Activated CD8-positive, alpha-beta T cell treated with anti-CD3 and anti-CD28 coated beads, Interleukin-2, amount 10 ng/mL, durations not matched to agents 7 days and 5 days (primary cell): ENCODE measurements around the gene CD9. TPM values are rescaled to one million over a fixed set of nuclear protein-coding genes. Genes with fewer than 3 reads are reported as not detected.

Source experiments
- ATAC-seq: fragments of 150-1000 bp; cut with Tn5 transposase; one replicate; pipeline ENCODE4 v1.10.0; 2021; ENCODE audit warnings: moderate library complexity
- CTCF ChIA-PET: fragments of 350-600 bp; sonication (Branson Sonifier 250); formaldehyde crosslinking; loops from one replicate; lab custom pipeline; 2021; ENCODE audit warnings: antibody characterized with exemption; lab: Charles Lee
- POLR2A ChIA-PET: fragments of 350-600 bp; sonication (Branson Sonifier 250); formaldehyde crosslinking; loops from one replicate; lab custom pipeline; 2021; ENCODE audit warnings: antibody characterized with exemption; lab: Charles Lee
- DNase-seq: peaks from one replicate; pipeline ENCODE4 v3.0.0-alpha.2; 2020
- H3K27ac Mint-ChIP-seq: one replicate; pipeline ENCODE4 v1.8.0; 2021; ENCODE audit warnings: mild to moderate bottlenecking, mixed read lengths
- H3K27me3 Mint-ChIP-seq: one replicate; pipeline ENCODE4 v1.8.0; 2021; ENCODE audit warnings: low read depth, mixed read lengths
- H3K36me3 Mint-ChIP-seq: one replicate; pipeline ENCODE4 v1.8.0; 2021; ENCODE audit warnings: low read depth, mixed read lengths
- H3K4me1 Mint-ChIP-seq: one replicate; pipeline ENCODE4 v1.8.0; 2021; ENCODE audit warnings: low read depth, mixed read lengths
- H3K4me3 Mint-ChIP-seq: one replicate; pipeline ENCODE4 v1.8.0; 2021; ENCODE audit warnings: mild to moderate bottlenecking, mixed read lengths
- H3K9me3 Mint-ChIP-seq: one replicate; pipeline ENCODE4 v1.8.0; 2022; ENCODE audit warnings: mixed read lengths; ENCODE audit not compliant: insufficient read depth
- total RNA-seq, 2 experiments: library from RNA; stranded (reverse); gene quantifications; one replicate each; pipeline ENCODE4 v1.2.3, GENCODE V29; 2021

CD9 gene
- total RNA-seq, 2 experiments from 2014 or later = 11.6 to 11.9 TPM

DNA sequence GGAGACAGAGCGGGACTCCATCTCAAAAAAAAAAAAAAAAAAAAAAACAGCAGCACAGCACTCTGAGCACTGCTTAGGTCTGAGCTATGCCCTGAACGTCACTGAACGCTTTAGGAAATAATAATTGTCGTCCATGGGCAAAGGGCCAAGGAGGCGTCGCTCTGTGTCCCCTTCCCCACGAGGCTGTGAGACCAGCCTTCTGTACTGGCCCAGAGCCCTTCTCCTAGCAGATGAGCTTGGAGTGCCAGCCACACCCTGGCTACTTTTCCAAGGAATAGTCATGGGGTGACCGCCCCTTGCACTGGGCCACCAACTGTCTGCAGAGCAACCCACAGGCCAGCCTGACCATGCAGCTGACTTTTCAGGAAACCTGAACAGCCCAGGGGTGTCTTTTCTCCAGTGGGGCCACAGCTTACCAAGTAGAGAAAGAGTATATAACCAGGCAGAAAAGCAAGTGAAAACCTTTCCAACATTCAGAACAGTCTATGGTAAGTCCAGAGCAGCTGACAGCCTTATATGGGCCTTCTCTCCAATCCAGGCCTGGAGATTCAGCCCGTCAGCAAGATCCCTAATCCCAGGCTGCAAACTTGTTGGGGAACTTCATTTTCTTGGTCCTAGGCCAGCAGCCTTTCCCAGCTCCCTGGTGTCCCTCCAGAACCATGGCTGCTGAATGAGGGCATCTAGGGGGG, 28.5 kb downstream of the CD9 start:
- POLR2A ChIA-PET = interaction anchor here (1.5 kb wide), 1 partner anchor 23 kb away, joined by 4 read pairs; no protein-coding TSS in a partner anchor
- no peaks in the 10 kb centered on the region for H3K27me3 Mint-ChIP-seq
- H3K27ac Mint-ChIP-seq = no peak overlapping the region
- ATAC-seq = no peak
- peaks cover 2% of the 10 kb centered on the region for H3K36me3 Mint-ChIP-seq
- CTCF ChIA-PET = interaction anchor here (1.1 to 3.1 kb wide), 2 partner anchors 33 to 50 kb away, joined by 4 to 16 read pairs; no protein-coding TSS in a partner anchor
- peaks cover 35% of the 10 kb centered on the region for H3K4me1 Mint-ChIP-seq
- no peaks in the 10 kb centered on the region for H3K9me3 Mint-ChIP-seq
- no peak overlapping the region for H3K4me3 Mint-ChIP-seq
- no peak for DNase-seq

DNA sequence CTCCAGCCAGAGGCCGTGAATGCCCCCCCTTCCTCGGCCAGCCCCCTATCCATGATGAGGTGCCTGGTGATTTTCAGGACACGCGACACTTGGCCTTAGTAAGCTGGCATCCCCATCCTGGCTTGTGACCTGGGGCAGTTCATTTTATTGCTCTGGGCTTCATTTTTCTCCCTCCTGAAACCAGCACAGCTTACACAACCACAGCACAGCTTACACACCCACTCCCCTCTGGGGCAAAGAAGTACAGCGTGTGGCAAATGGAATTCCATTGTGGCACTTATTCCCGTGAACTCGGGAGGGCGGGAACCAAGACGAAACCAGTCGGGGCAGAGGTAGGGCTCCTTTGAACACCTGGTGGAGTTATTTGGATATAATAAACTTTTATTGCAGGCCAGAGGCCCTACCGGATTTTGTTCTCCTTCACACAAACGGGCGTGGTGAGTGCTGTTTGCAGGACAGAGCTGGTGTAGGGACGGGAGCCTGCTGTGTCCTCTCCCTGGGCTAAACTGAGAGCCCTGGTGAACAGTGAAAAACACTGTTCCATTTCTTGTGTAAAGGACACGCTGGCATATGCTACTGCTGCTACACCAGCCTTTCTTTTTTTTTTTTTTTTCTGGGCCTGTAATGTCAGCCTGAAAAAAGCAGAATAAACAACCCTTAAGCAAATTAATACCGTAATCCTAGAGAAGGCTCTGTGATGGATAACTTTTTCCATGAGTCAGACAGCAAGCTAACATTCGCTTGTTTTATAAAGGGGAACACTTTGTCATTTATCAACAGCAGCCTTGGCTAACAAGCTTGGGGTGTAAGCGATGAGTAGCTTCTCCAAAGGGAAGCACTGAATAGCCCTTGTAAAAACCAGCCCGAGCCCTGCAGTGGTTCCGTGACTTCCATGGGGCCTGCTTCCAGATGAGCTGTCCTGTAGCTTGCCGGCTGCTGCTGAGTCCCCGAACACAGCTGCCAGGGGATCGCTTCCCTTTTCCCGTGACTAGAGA, 29.3 kb downstream of the CD9 start:
- H3K27me3 Mint-ChIP-seq = no peaks in the 10 kb centered on the region
- peak overlapping the region; percentile 92 for H3K27ac Mint-ChIP-seq
- peaks cover 38% of the 10 kb centered on the region for H3K4me1 Mint-ChIP-seq
- peaks cover 2% of the 10 kb centered on the region for H3K36me3 Mint-ChIP-seq
- H3K4me3 Mint-ChIP-seq = no peak overlapping the region
- DNase-seq = no peak
- ChIA-PET POLR2A (interaction anchor here (1.5 kb wide), 1 partner anchor 24 kb away, joined by 4 read pairs; no protein-coding TSS in a partner anchor), CTCF (interaction anchor here (0.7 to 3.1 kb wide), 9 partner anchors 18 to 241 kb away, joined by 3 to 16 read pairs (median 4); no protein-coding TSS in a partner anchor)
- no peaks in the 10 kb centered on the region for H3K9me3 Mint-ChIP-seq
- ATAC-seq = no peak

DNA sequence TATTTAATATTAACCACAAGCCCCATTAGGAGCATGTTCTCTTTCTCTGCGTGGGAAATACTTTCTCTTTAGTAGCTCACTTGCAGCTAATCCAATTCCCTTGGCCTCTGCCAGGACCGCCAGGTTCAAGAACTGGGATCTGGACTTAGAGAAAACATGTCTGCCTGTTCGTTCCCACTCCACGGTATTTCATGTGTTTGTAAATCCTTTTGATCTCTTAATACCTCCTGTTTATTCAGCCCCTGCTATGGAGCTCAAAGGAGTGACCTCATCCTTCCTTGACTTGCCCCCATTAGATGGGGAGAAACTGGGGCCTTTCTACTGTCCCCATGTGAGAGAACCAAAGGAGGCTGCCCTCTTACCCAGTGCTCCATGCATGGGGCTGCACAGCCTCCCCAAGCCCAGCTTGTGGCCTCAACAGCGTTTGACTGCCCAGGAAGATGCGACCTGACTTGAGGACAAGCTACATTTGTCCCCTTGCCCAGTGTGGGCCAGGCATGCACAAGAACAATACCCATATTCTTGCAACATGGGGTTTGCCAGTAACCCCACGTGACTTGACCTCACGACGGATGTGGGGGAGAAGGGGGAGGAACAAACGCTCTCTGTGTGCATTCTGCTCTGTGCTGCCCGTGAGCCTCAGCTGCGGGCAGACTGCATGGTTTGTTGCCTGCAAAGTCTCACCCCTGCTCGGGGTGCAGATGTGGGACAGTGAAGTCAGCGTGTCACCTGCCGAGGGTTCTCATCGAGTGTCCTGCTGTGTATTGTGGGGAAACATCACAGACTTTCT, 30.3 kb downstream of the CD9 start:
- Mint-ChIP-seq H3K27me3 (no peaks in the 10 kb centered on the region), H3K36me3 (peaks cover 2% of the 10 kb centered on the region), H3K27ac (peak overlapping the region; percentile 92), H3K4me1 (peaks cover 38% of the 10 kb centered on the region), H3K4me3 (peak overlapping the region; percentile 51), H3K9me3 (no peaks in the 10 kb centered on the region)
- peak; percentile 96 for ATAC-seq
- POLR2A ChIA-PET = no interaction called here
- DNase-seq = peak; percentile 87
- CTCF ChIA-PET = interaction anchor here (0.7 to 3.1 kb wide), 8 partner anchors 17 to 242 kb away, joined by 3 to 16 read pairs (median 4); no protein-coding TSS in a partner anchor

DNA sequence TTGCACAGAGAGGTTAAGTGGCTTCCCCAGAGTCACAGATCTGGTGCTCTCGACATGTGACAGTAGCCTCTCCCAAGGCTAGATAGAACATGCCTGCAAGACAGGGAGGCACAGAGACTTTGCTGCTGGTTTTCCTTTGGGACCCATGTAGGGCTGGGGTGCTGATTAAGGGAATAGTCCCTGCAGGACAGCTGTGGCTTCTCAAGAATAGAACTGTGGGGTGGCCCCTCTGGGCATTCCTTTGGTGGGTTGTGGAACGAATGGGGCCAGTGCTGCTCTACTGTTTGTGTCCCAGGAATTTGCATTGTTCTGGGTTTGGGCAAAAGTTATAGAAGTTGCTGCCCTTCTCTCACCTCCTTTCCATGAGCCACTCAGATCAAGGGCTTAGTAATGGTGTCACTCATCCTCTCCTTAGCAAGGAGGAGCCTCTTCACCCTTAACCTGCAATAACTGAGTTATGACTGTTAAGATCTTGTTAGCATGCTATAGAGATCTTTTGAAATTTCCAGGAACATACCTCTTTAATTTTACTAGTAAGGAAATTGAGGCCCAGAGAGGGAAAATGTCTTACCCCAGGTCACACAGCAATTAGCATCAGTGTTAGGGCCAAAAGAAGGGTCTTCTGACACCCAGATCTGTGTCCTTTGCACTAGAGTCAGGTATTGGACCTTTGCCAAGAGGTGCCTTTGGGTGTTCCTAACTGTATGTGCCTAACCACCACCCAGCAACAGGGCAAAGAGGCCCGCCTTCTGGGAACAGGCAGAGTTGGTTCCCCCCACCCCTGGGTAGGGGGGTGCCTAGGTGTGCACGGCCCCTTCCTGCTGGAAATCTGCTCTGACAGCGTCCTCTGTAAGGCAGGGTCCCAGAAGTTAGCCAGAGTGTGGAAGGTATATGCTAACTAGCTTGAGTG, 31.4 kb downstream of the CD9 start:
- H3K27me3 Mint-ChIP-seq = no peaks in the 10 kb centered on the region
- CTCF ChIA-PET = interaction anchor here (1.2 to 3.1 kb wide), 4 partner anchors 27 to 47 kb away, joined by 3 to 16 read pairs (median 6); no protein-coding TSS in a partner anchor
- ATAC-seq (no peak), DNase-seq (no peak)
- peaks cover 38% of the 10 kb centered on the region for H3K4me1 Mint-ChIP-seq
- no peaks in the 10 kb centered on the region for H3K9me3 Mint-ChIP-seq
- H3K27ac Mint-ChIP-seq = no peak overlapping the region
- POLR2A ChIA-PET = no interaction called here
- peaks cover 2% of the 10 kb centered on the region for H3K36me3 Mint-ChIP-seq
- no peak overlapping the region for H3K4me3 Mint-ChIP-seq

DNA sequence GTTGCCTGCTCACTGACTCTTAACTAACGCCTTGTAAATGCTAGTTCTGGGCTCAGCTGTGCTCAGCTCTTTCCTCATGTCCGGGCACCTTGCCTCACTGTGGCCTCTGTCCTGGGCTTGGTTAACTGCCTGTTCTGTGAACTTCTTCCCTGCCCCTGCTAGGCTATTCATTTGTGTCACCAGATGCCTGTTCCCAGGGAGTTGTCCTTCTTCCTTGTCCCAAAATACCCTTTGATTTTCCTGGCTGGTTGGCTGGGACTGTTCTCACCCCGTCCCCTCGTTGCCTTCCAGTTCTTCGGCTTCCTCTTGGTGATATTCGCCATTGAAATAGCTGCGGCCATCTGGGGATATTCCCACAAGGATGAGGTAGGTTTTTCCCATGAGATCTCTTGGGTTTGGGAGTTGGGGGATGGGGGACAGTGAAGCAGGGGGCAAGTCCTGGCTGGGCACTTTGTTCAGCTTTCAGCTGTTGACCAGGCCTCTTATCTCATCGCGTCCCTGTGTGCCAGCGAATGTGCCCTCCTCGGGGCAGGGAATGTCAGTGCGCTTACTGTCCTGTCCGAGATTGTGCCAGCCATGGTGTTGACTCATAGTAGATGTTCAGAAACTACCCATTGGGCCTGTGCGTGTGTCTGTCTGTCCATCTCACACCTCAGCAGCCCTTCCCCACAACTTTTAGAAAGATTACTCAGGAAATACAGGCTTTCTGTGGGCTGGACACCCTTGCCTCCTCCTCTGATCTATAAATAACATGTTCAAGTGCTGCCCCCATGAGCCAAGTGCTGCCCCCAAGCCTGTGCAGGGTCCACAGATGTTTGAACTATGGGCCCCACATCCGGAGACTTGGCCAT, 33.1 kb downstream of the CD9 start:
- ATAC-seq (no peak), DNase-seq (peak; percentile 28)
- peaks cover 38% of the 10 kb centered on the region for H3K4me1 Mint-ChIP-seq
- CTCF ChIA-PET = interaction anchor here (1.0 to 2.3 kb wide), 3 partner anchors 38 to 46 kb away, joined by 3 to 8 read pairs (median 4); no protein-coding TSS in a partner anchor
- no peak overlapping the region for H3K4me3 Mint-ChIP-seq
- H3K27me3 Mint-ChIP-seq = no peaks in the 10 kb centered on the region
- no peak overlapping the region for H3K27ac Mint-ChIP-seq
- POLR2A ChIA-PET = no interaction called here
- H3K36me3 Mint-ChIP-seq = peaks cover 2% of the 10 kb centered on the region
- no peaks in the 10 kb centered on the region for H3K9me3 Mint-ChIP-seq

DNA sequence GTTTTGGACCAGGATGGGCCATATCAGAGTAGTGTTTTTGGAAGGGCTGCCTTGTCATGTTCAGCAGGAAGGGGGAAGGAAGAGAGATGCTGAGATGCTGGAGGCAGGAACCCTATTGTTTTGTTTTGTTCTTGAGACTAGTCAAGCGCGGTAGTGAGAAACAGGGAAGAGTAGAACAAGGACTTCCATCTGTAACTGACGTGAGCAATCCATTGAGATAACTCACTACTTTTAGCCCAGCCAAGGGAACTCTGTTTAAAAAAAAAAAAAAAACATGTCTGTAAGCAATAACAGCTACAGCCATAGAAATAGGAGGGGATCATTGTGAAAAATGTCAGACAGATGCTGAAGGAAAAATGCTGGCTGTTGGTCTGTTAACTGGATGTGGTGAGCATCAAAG, 34.0 kb downstream of the CD9 start:
- peaks cover 2% of the 10 kb centered on the region for H3K36me3 Mint-ChIP-seq
- no peaks in the 10 kb centered on the region for H3K9me3 Mint-ChIP-seq
- H3K27ac Mint-ChIP-seq = no peak overlapping the region
- DNase-seq = no peak
- peaks cover 38% of the 10 kb centered on the region for H3K4me1 Mint-ChIP-seq
- no peaks in the 10 kb centered on the region for H3K27me3 Mint-ChIP-seq
- POLR2A ChIA-PET = no interaction called here
- no peak for ATAC-seq
- no peak overlapping the region for H3K4me3 Mint-ChIP-seq
- CTCF ChIA-PET = interaction anchor here (1.5 to 2.3 kb wide), 2 partner anchors 39 to 45 kb away, joined by 5 to 8 read pairs; no protein-coding TSS in a partner anchor

DNA sequence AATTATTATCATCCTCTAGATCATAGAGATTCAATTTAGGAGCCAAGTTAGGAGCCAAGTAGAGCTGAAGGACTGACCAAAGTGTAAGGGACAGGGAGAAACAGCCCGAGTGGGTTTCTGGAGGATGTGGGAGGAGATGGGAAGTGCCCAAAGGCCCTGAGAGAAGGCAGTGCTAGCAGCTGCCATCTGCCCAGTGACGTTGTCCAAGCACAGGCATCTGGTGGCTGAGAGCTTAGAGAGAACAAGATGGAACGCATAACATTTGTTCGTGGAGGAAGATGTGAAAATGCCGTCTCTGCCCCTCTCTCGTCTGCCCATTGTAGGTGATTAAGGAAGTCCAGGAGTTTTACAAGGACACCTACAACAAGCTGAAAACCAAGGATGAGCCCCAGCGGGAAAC, 34.7 kb downstream of the CD9 start:
- Mint-ChIP-seq H3K9me3 (no peaks in the 10 kb centered on the region), H3K4me1 (peaks cover 38% of the 10 kb centered on the region), H3K27ac (no peak overlapping the region), H3K4me3 (no peak overlapping the region), H3K27me3 (no peaks in the 10 kb centered on the region), H3K36me3 (peaks cover 2% of the 10 kb centered on the region)
- ChIA-PET POLR2A (no interaction called here), CTCF (interaction anchor here (0.8 to 2.3 kb wide), 4 partner anchors 38 to 247 kb away, joined by 3 to 8 read pairs (median 4); no protein-coding TSS in a partner anchor)
- ATAC-seq (no peak), DNase-seq (no peak)

DNA sequence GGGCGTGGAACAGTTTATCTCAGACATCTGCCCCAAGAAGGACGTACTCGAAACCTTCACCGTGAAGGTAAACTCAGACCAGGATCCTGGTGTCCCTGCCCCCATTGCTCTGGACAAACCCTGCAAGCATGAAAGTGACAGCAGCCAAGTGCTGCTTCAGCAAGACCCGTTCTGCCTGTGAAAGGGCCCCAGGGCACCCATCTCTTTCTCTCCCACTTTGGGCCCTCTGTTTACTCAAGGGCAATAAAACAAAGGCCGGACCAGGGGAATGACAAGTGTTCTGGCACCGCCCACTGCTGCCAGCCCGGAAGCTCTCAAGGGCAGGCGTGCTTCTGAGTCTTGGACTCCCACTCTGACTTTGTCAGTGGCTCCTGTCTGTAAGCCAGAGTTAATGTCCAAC, 35.3 kb downstream of the CD9 start:
- CTCF ChIA-PET = interaction anchor here (2.3 kb wide), 1 partner anchor 40 kb away, joined by 8 read pairs; no protein-coding TSS in a partner anchor
- POLR2A ChIA-PET = no interaction called here
- no peaks in the 10 kb centered on the region for H3K27me3 Mint-ChIP-seq
- H3K36me3 Mint-ChIP-seq = peaks cover under 1% of the 10 kb centered on the region
- ATAC-seq = no peak
- no peak overlapping the region for H3K4me3 Mint-ChIP-seq
- H3K9me3 Mint-ChIP-seq = no peaks in the 10 kb centered on the region
- DNase-seq = no peak
- H3K27ac Mint-ChIP-seq = no peak overlapping the region
- peaks cover 33% of the 10 kb centered on the region for H3K4me1 Mint-ChIP-seq

DNA sequence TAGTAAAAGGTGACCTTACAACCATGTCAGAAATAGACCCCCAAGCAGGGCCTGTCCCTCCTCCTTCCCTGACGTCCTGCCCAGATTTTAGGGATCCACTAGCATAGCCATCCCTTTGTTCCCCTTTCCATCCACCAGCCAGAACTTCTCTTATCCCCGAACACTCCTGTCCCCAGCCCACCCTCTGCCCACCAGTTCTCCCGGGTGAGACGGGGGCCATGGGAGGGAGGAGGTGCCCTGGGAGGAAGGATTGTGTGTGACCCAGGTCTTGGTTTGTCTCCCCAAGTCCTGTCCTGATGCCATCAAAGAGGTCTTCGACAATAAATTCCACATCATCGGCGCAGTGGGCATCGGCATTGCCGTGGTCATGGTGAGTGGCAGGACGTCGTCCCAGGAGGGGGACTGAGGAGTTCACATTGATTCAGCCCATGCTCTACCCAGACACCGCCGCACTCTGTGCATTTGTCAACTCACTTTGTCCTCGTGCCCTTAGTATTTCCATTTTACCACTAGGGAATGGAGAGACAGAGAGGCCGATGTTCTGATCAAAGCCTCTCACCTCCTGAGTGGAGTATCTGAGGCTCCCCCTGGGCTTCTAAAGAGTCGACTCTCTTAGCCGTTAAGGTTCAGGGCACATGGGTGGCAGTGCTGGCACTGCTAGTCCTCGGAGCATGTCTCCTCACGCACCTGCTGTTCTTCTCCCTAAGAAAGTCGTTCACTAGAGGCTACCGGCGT, 35.9 kb downstream of the CD9 start:
- ChIA-PET CTCF (no interaction called here), POLR2A (no interaction called here)
- Mint-ChIP-seq H3K4me3 (no peak overlapping the region), H3K27ac (no peak overlapping the region), H3K9me3 (no peaks in the 10 kb centered on the region), H3K36me3 (no peaks in the 10 kb centered on the region), H3K4me1 (peaks cover 27% of the 10 kb centered on the region), H3K27me3 (no peaks in the 10 kb centered on the region)
- DNase-seq (no peak), ATAC-seq (no peak)
